Iris pigment epithelial cell (primary cell): ENCODE measurements around the gene RYR1.
A peak's percentile ranks its signal among the peaks of the same experiment; 100 is the strongest.
"Not testable (repeated sequence)": the region's sequence is repeated elsewhere in the genome, so short reads cannot be mapped to it uniquely, and the experiment has no call there.

Source experiments
- DNase-seq: peaks from one replicate; pipeline ENCODE4 v3.0.0-alpha.2; 2011; ENCODE audit warnings: low read depth

Gene RYR1

GRCh38 chr19:38400361-38400760, 33.1 kb upstream of the RYR1 start:
- DNase-seq, result peak; percentile 44

GRCh38 chr19:38401148-38401547, 32.3 kb upstream of the RYR1 start:
- DNase-seq, result peak; percentile 37

GRCh38 chr19:38402623-38402966, 30.9 kb upstream of the RYR1 start:
- DNase-seq, result no peak

GRCh38 chr19:38402967-38403674, 30.4 kb upstream of the RYR1 start, which contains the start of gene FAM98C:
FAM98C (plus strand) TSS chr19:38403093; CDS start chr19:38403154, 61 bp downstream.
- peak; percentile 94 for DNase-seq

- DNase-seq, result no peak
Measured at GRCh38 chr19:38404858-38405257, 28.6 kb upstream of the RYR1 start.

GRCh38 chr19:38405276-38405675, 28.2 kb upstream of the RYR1 start:
- no peak for DNase-seq

- peak; percentile 67 for DNase-seq
Measured at GRCh38 chr19:38409631-38410133, 23.8 kb upstream of the RYR1 start.

- not testable (repeated sequence) for DNase-seq
Measured at GRCh38 chr19:38410407-38410806, 23.1 kb upstream of the RYR1 start.

- DNase-seq, result no peak
Measured at GRCh38 chr19:38411041-38411712, 22.3 kb upstream of the RYR1 start.

GRCh38 chr19:38411898-38412297, 21.6 kb upstream of the RYR1 start:
- not testable (repeated sequence) for DNase-seq

GRCh38 chr19:38412491-38412890, 21.0 kb upstream of the RYR1 start:
- no peak for DNase-seq

GRCh38 chr19:38412961-38413360, 20.5 kb upstream of the RYR1 start:
- no peak for DNase-seq

- no peak for DNase-seq
Measured at GRCh38 chr19:38413416-38413815, 20.1 kb upstream of the RYR1 start.

GRCh38 chr19:38417146-38417543, 16.3 kb upstream of the RYR1 start:
- DNase-seq, result no peak

GRCh38 chr19:38417544-38418506, 15.7 kb upstream of the RYR1 start:
- DNase-seq, result no peak

GRCh38 chr19:38420935-38421334, 12.6 kb upstream of the RYR1 start:
- no peak for DNase-seq

- no peak for DNase-seq
Measured at GRCh38 chr19:38421856-38422255, 11.6 kb upstream of the RYR1 start.

- DNase-seq, result no peak
Measured at GRCh38 chr19:38422438-38422837, 11.1 kb upstream of the RYR1 start.

- DNase-seq, result no peak
Measured at GRCh38 chr19:38424272-38424671, 9.2 kb upstream of the RYR1 start.

- no peak for DNase-seq
Measured at GRCh38 chr19:38425222-38425809, 8.2 kb upstream of the RYR1 start.

GRCh38 chr19:38425810-38426466, 7.6 kb upstream of the RYR1 start, which contains the start of gene RASGRP4:
RASGRP4 (minus strand) TSS chr19:38426219; CDS start chr19:38426091, 128 bp downstream.
- no peak for DNase-seq
